C4-2B (cell line): ENCODE results near the gene CCL11.

Experiments
- CTCF ChIP-seq: fragments of 450-650 bp; conservative IDR thresholded peaks from 2 replicates; pipeline ENCODE4 v1.5.1; 2017; ENCODE audit warnings: mild to moderate bottlenecking
- ZFX ChIP-seq: fragments of 450-650 bp; IDR thresholded peaks from 2 replicates; pipeline ENCODE4 v1.6.1; 2017

- TF ChIP-seq CTCF: peak; percentile 30
- no peak for TF ChIP-seq ZFX
Observed at GRCh38 chr17:34306466-34306865, 20.9 kb downstream of the CCL11 start.
